Measurements from ENCODE around the gene RGS11.

GRCh38 chr16:228852-229730, 46.7 kb downstream of the RGS11 start, which contains the start of gene LUC7L:
- TF ChIP-seq, protein P1, sequence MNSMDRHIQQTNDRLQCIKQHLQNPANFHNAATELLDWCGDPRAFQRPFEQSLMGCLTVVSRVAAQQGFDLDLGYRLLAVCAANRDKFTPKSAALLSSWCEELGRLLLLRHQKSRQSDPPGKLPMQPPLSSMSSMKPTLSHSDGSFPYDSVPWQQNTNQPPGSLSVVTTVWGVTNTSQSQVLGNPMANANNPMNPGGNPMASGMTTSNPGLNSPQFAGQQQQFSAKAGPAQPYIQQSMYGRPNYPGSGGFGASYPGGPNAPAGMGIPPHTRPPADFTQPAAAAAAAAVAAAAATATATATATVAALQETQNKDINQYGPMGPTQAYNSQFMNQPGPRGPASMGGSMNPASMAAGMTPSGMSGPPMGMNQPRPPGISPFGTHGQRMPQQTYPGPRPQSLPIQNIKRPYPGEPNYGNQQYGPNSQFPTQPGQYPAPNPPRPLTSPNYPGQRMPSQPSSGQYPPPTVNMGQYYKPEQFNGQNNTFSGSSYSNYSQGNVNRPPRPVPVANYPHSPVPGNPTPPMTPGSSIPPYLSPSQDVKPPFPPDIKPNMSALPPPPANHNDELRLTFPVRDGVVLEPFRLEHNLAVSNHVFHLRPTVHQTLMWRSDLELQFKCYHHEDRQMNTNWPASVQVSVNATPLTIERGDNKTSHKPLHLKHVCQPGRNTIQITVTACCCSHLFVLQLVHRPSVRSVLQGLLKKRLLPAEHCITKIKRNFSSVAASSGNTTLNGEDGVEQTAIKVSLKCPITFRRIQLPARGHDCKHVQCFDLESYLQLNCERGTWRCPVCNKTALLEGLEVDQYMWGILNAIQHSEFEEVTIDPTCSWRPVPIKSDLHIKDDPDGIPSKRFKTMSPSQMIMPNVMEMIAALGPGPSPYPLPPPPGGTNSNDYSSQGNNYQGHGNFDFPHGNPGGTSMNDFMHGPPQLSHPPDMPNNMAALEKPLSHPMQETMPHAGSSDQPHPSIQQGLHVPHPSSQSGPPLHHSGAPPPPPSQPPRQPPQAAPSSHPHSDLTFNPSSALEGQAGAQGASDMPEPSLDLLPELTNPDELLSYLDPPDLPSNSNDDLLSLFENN (IDR thresholded peaks at IDR 0.05; ENCODE audit: low read depth in 2 of 2, low read length in 2 of 2), result no peak
- TF ChIP-seq NRF1 (conservative IDR thresholded peaks at IDR 0.05 in 1 of 2, IDR thresholded peaks at IDR 0.05 in 1 of 2) (peak; percentile 96), ZBTB17 (CRISPR knock-in tag; IDR thresholded peaks at IDR 0.05) (peak; percentile 86), FUS (optimal IDR thresholded peaks at IDR 0.05; ENCODE audit: low read depth, low read length) (no peak), JUNB (CRISPR knock-in tag; conservative IDR thresholded peaks at IDR 0.05) (no peak), PML (IDR thresholded peaks at IDR 0.05; ENCODE audit: low read length) (peak; percentile 87), EZH2 (IDR thresholded peaks at IDR 0.05; ENCODE audit: borderline replicate concordance, low read depth, low read length) (no peak), ZC3H11A (IDR thresholded peaks at IDR 0.05; ENCODE audit: low read depth, low read length) (no peak)
- TF ChIP-seq, protein P2, sequence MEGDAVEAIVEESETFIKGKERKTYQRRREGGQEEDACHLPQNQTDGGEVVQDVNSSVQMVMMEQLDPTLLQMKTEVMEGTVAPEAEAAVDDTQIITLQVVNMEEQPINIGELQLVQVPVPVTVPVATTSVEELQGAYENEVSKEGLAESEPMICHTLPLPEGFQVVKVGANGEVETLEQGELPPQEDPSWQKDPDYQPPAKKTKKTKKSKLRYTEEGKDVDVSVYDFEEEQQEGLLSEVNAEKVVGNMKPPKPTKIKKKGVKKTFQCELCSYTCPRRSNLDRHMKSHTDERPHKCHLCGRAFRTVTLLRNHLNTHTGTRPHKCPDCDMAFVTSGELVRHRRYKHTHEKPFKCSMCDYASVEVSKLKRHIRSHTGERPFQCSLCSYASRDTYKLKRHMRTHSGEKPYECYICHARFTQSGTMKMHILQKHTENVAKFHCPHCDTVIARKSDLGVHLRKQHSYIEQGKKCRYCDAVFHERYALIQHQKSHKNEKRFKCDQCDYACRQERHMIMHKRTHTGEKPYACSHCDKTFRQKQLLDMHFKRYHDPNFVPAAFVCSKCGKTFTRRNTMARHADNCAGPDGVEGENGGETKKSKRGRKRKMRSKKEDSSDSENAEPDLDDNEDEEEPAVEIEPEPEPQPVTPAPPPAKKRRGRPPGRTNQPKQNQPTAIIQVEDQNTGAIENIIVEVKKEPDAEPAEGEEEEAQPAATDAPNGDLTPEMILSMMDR (IDR thresholded peaks at IDR 0.05 in 2 of 3, conservative IDR thresholded peaks at IDR 0.05 in 1 of 3; ENCODE audit: insufficient read depth in 2 of 3, low read depth in 1 of 3, low read length in 3 of 3), result no peak
